Measurements from ENCODE around the gene CNNM4. TPM values are rescaled to one million over a fixed set of nuclear protein-coding genes. Genes with fewer than 3 reads are reported as not detected.
"Not testable (repeated sequence)": the region's sequence is repeated elsewhere in the genome, so short reads cannot be mapped to it uniquely, and the experiment has no call there.

CNNM4 gene
- total and polyA plus RNA-seq, 2 of the 4 experiments (the other 2 are of a cell fraction) = 2.0 to 4.1 TPM

DNA sequence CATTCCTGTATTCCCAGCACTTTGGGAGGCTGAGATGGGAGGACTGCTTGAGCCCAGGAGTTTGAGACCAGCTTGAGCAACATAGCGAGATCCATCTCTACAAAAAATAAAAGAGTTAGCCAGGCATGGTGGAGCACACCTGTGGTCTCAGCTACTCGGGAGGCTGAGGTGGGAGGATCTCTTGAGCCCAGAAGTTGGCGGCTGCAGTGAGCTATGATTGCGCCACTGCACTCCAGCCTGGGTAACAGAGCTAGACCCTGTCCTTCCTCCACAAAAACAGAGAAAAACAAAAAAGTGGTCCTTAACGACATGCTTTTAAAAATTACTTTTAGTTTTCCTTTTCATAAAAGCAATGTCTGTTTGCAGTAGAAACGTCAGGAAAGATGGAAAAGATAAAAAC lies 35.8 kb downstream of the CNNM4 start:
- H2BK5ac ChIP-seq (ENCODE audit: low read depth, low read length, poor library complexity, severe bottlenecking); H3K18ac ChIP-seq (ENCODE audit: low read depth, low read length); H4K8ac ChIP-seq (ENCODE audit: low read depth in 2 of 2, low read length in 2 of 2); H2BK15ac ChIP-seq (ENCODE audit: low read depth, low read length); ATAC-seq (ENCODE audit: low read depth); in situ Hi-C loops (cut with MboI; ENCODE audit: low sequenced_read_pairs); dilution Hi-C loops (cut with HindIII; ENCODE audit: low sequenced_read_pairs, unreplicated experiment); H3K27ac ChIP-seq (ENCODE audit: insufficient read depth, low read length); H2BK120ac ChIP-seq (ENCODE audit: low read depth, low read length); BruUV-seq (replicated peaks); H3K4me2 ChIP-seq (ENCODE audit: low read depth, low read length); H4K20me1 ChIP-seq (ENCODE audit: insufficient read depth, low read length); POLR2A ChIA-PET (ENCODE audit: unreplicated experiment); H3K27me3 ChIP-seq (ENCODE audit: control insufficient read depth, insufficient read depth, low read length); intact Hi-C loops (cut with micrococcal nuclease); H4K5ac ChIP-seq (ENCODE audit: low read depth, low read length); H3K56ac ChIP-seq (ENCODE audit: extremely low read depth, insufficient read depth, low read length); H4K91ac ChIP-seq (ENCODE audit: insufficient read depth, low read depth, low read length); H3K9me1 ChIP-seq (ENCODE audit: insufficient read depth, low read length); CTCF ChIA-PET; H3K4ac ChIP-seq (ENCODE audit: low read depth, low read length); H3K23ac ChIP-seq (ENCODE audit: low read depth, low read length); DNase-seq; H3K9ac ChIP-seq (ENCODE audit: low read depth, low read length); H3K9me3 ChIP-seq (ENCODE audit: control insufficient read depth, insufficient read depth, low read length); H3K79me1 ChIP-seq (ENCODE audit: low read depth in 1 of 2, low read length in 2 of 2); H3K4me1 ChIP-seq (ENCODE audit: control insufficient read depth, insufficient read depth, low read length); H3K14ac ChIP-seq (replicated peaks; ENCODE audit: low read depth, low read length); H3K36me3 ChIP-seq (ENCODE audit: control insufficient read depth, insufficient read depth, low read length); H2BK20ac ChIP-seq (ENCODE audit: low read depth, low read length); H3K4me3 ChIP-seq (ENCODE audit: insufficient read depth, low read depth, low read length); H2AK5ac ChIP-seq (ENCODE audit: low read depth, low read length); H2AFZ ChIP-seq (replicated peaks; ENCODE audit: low read length, poor library complexity); H2AK9ac ChIP-seq (replicated peaks; ENCODE audit: low read depth, low read length, poor library complexity): not testable (repeated sequence)
- WGBS, 2 experiments (ENCODE audit: extremely low coverage in 2 of 2, insufficient read length in 1 of 2) = 80% methylated on average over 1 of the region's 6 CpGs; no CpG with 5 or more reads in 1 of the 2 experiments
